Measurements from ENCODE around the gene TKT. TPM values are rescaled to one million over a fixed set of nuclear protein-coding genes. Genes with fewer than 3 reads are reported as not detected.

TKT gene
- total and polyA plus RNA-seq, 2 of the 13 experiments (the other 11 are each of a cell fraction or from before 2014, with no cell fraction given), result 150 to 238 TPM

DNA sequence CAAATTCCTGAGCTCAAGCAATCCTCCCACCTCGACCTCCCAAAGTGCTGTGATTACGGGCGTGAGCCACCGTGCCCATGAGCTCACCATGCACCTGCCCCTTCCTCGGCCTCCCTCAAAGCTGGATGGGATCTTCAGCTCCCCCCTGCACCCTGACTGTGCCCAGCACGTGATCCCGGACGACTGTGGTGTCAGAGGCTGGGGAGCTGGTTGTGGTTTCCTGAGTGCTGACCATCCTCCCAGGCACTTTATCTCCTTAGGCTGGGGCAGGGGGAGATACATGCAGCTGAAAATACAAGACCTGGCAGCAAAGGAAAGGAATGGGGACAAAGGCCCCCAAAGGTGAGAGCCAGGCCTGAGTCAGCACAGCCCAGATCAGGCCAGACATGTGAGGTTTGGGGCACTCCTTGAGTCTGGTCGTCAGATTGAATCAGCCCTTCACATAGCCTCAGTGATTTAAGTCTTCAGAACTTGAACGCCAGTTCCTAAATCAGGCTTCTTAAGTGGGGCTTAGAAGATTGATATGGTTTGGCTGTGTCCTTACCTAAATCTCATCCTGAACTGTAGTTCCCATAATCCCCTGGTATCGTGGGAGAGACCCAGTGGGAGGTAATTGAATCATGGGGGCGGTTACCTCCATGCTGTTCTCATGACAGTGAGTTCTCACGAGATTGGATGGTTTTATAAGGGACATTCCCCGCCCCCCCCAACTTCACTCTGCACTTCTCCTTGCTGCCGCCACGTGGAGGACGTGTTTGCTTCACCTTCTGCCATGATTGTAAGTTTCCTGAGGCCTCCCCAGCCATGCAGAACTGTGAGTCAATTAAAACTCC lies 59.0 kb downstream of the TKT start (continued):
- TF ChIP-seq ZNF687 (CRISPR knock-in tag; IDR thresholded peaks at IDR 0.05) (peak; percentile 22; the same call in 1 of the 2 replicates), MAZ (IDR thresholded peaks at IDR 0.05; ENCODE audit: borderline replicate concordance, low read depth, low read length) (no peak), MAZ (CRISPR knock-in tag; IDR thresholded peaks at IDR 0.05; ENCODE audit: low read depth) (0 out of 2 replicates have a peak, but pooled peaks have one; percentile 33), POLR2A (IDR thresholded peaks at IDR 0.05; ENCODE audit: insufficient read depth in 1 of 2, low read depth in 2 of 2, low read length in 2 of 2) (peak in 1 of 2 experiments; percentile 48; a peak in 1 of 4 replicates), ZNF143 (CRISPR knock-in tag; IDR thresholded peaks at IDR 0.05) (peak; percentile 71), SATB2 (CRISPR knock-in tag; IDR thresholded peaks at IDR 0.05) (no peak), RBFOX2 (IDR thresholded peaks at IDR 0.05; ENCODE audit: low read depth, low read length) (peak; percentile 50; the same call in 1 of the 2 replicates), ZHX1 (CRISPR knock-in tag; IDR thresholded peaks at IDR 0.05; ENCODE audit: low read depth) (no peak), GATAD2A (CRISPR knock-in tag; IDR thresholded peaks at IDR 0.05) (0 out of 2 replicates have a peak, but pooled peaks have one; percentile 12), CHD2 (IDR thresholded peaks at IDR 0.05; ENCODE audit: low read depth, low read length) (peak; percentile 92), POLR2G (IDR thresholded peaks at IDR 0.05; ENCODE audit: low read depth, low read length) (peak; percentile 50; the same call in 1 of the 2 replicates), ZNF629 (CRISPR knock-in tag; conservative IDR thresholded peaks at IDR 0.05) (no peak), POLR2AphosphoS2 (IDR thresholded peaks at IDR 0.05; ENCODE audit: low read depth, low read length) (no peak), MBNL3 (CRISPR knock-in tag; conservative IDR thresholded peaks at IDR 0.05) (no peak), NR2C2 (CRISPR knock-in tag; IDR thresholded peaks at IDR 0.05; ENCODE audit: borderline replicate concordance) (no peak), PITX1 (CRISPR knock-in tag; IDR thresholded peaks at IDR 0.05) (no peak), ZNF432 (CRISPR knock-in tag; IDR thresholded peaks at IDR 0.05; ENCODE audit: borderline replicate concordance) (no peak), DRAP1 (CRISPR knock-in tag; IDR thresholded peaks at IDR 0.05) (peak; percentile 66), NFE2L2 (IDR thresholded peaks at IDR 0.05; ENCODE audit: low read length) (no peak)
- TF ChIP-seq, protein P1, sequence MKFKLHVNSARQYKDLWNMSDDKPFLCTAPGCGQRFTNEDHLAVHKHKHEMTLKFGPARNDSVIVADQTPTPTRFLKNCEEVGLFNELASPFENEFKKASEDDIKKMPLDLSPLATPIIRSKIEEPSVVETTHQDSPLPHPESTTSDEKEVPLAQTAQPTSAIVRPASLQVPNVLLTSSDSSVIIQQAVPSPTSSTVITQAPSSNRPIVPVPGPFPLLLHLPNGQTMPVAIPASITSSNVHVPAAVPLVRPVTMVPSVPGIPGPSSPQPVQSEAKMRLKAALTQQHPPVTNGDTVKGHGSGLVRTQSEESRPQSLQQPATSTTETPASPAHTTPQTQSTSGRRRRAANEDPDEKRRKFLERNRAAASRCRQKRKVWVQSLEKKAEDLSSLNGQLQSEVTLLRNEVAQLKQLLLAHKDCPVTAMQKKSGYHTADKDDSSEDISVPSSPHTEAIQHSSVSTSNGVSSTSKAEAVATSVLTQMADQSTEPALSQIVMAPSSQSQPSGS (CRISPR knock-in tag; IDR thresholded peaks at IDR 0.05), result no peak
- TF ChIP-seq, protein P2, sequence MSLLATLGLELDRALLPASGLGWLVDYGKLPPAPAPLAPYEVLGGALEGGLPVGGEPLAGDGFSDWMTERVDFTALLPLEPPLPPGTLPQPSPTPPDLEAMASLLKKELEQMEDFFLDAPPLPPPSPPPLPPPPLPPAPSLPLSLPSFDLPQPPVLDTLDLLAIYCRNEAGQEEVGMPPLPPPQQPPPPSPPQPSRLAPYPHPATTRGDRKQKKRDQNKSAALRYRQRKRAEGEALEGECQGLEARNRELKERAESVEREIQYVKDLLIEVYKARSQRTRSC (CRISPR knock-in tag; IDR thresholded peaks at IDR 0.05; ENCODE audit: low read depth), result no peak
